GM12878 (cell line): ENCODE measurements around the gene MAD1L1. TPM values are rescaled to one million over a fixed set of nuclear protein-coding genes. Genes with fewer than 3 reads are reported as not detected.
"Not testable (repeated sequence)": the region's sequence is repeated elsewhere in the genome, so short reads cannot be mapped to it uniquely, and the experiment has no call there.

Experiments
- ATAC-seq: fragments of 200-7000 bp; cut with Tn5 transposase; 3 replicates; pipeline ENCODE4 v1.9.1; 2020; ENCODE audit warnings: mild to moderate bottlenecking, moderate library complexity
- BruUV-seq: library from RNA; stranded (reverse); fragments of 400-500 nt; replicated peaks from 2 replicates; lab custom pipeline; 2021; lab: Mats Ljungman, UMichigan
- CTCF ChIA-PET: fragments of 300-600 bp; sonication (Branson Sonifier 250); formaldehyde crosslinking; extraction: SDS; loops from one replicate; lab custom pipeline; 2021; ENCODE audit warnings: inconsistent platforms; lab: Yijun Ruan, JAX
- POLR2A ChIA-PET: fragments of 350-600 bp; formaldehyde crosslinking; extraction: SDS; loops from one replicate; lab custom pipeline; 2021; ENCODE audit warnings: inconsistent platforms; lab: Charles Lee
- RAD21 ChIA-PET: fragments of 300-600 bp; sonication (Branson Sonifier 250); formaldehyde crosslinking; loops from one replicate; lab custom pipeline; 2023; ENCODE audit warnings: antibody characterized with exemption; ENCODE audit not compliant: unreplicated experiment; lab: Charles Lee
- SMC1A ChIA-PET: fragments of 300-600 bp; sonication (Branson Sonifier 250); formaldehyde crosslinking; loops from one replicate; lab custom pipeline; 2023; ENCODE audit not compliant: unreplicated experiment, uncharacterized antibody; lab: Charles Lee
- DNase-seq: peaks from one replicate; pipeline ENCODE4 v3.0.0-alpha.2; 2011; ENCODE audit warnings: low read depth, low spot score
- FAIRE-seq: peaks from 3 replicates; lab custom pipeline; 2011; peaks lifted over from hg19 to GRCh38; lab: Jason Lieb, UNC
- H2AFZ ChIP-seq: 2 replicates; pipeline ENCODE4 v1.6.0; 2011; ENCODE audit warnings: low read depth, low read length, control low read depth; ENCODE audit not compliant: control insufficient read depth
- H3K27ac ChIP-seq: 2 replicates; pipeline ENCODE4 v1.5.1; 2011; ENCODE audit warnings: control low read depth; ENCODE audit not compliant: control insufficient read depth, insufficient read depth
- H3K27me3 ChIP-seq, 2 experiments: replicated peaks in 1 of 2; 2 replicates each; pipeline versions ENCODE4 v1.6.0 to v1.6.1; 2011; ENCODE audit warnings: low read length in 1 of 2; ENCODE audit not compliant: control insufficient read depth in 2 of 2, insufficient read depth in 2 of 2
- H3K36me3 ChIP-seq, 2 experiments: 2 replicates each; pipeline ENCODE4 v1.5.1; 2011; ENCODE audit warnings: low read length in 1 of 2; ENCODE audit not compliant: control insufficient read depth in 2 of 2, insufficient read depth in 2 of 2
- H3K4me1 ChIP-seq: 2 replicates; pipeline ENCODE4 v1.6.1; 2011; ENCODE audit warnings: mild to moderate bottlenecking, low read length, moderate library complexity, mixed read lengths; ENCODE audit not compliant: control insufficient read depth, insufficient read depth
- H3K4me2 ChIP-seq: 2 replicates; pipeline ENCODE4 v1.6.0; 2011; ENCODE audit warnings: control low read depth; ENCODE audit not compliant: control insufficient read depth, insufficient read depth
- H3K4me3 ChIP-seq: fragments of 200-600 bp; sonication (generic); 2 replicates; pipeline ENCODE4 v1.5.1; 2016
- H3K79me2 ChIP-seq: 2 replicates; pipeline ENCODE4 v1.6.0; 2011; ENCODE audit warnings: low read length; ENCODE audit not compliant: control insufficient read depth, insufficient read depth
- H3K9ac ChIP-seq: 2 replicates; pipeline ENCODE4 v1.8.0; 2011; ENCODE audit warnings: low read length, control low read depth, mixed read lengths; ENCODE audit not compliant: control insufficient read depth, insufficient read depth
- H3K9me3 ChIP-seq: replicated peaks from 3 replicates; pipeline ENCODE4 v1.5.1; 2011; ENCODE audit warnings: mild to moderate bottlenecking, low read length; ENCODE audit not compliant: control insufficient read depth, insufficient read depth
- H4K20me1 ChIP-seq: 2 replicates; pipeline ENCODE4 v1.6.0; 2011; ENCODE audit not compliant: control insufficient read depth, insufficient read depth
- CBX3 ChIP-seq: fragments of 200-600 bp; sonication (generic); IDR thresholded peaks from 2 replicates; pipeline ENCODE4 v1.6.1; 2016; ENCODE audit warnings: low read depth, borderline replicate concordance
- CEBPB ChIP-seq, 2 experiments: fragments of 150-350 bp in 1 of 2; IDR thresholded peaks; 2 replicates each; pipeline ENCODE4 v1.6.1; 2012 to 2014; ENCODE audit warnings: low read depth in 2 of 2, low read length in 2 of 2, borderline replicate concordance in 1 of 2, inconsistent platforms in 1 of 2
- DPF2 ChIP-seq: fragments of 450-650 bp; IDR thresholded peaks from 2 replicates; pipeline ENCODE4 v1.6.1; 2017; ENCODE audit warnings: mild to moderate bottlenecking
- ETV6 ChIP-seq, 2 experiments: fragments of 450-650 bp in 1 of 2; IDR thresholded peaks in 1 of 2; conservative IDR thresholded peaks in 1 of 2; 2 replicates each; pipeline ENCODE4 v1.6.1; 2014; ENCODE audit warnings: antibody characterized with exemption in 1 of 2, borderline replicate concordance in 1 of 2, low read depth in 1 of 2, mild to moderate bottlenecking in 1 of 2, moderate library complexity in 1 of 2
- FOXK2 ChIP-seq: fragments of 450-650 bp; IDR thresholded peaks from 2 replicates; pipeline ENCODE4 v1.6.1; 2017; ENCODE audit warnings: mild to moderate bottlenecking, moderate library complexity
- FOXM1 ChIP-seq: IDR thresholded peaks from 2 replicates; pipeline ENCODE4 v1.6.1; 2012; ENCODE audit warnings: low read depth, mild to moderate bottlenecking, inconsistent platforms, low read length, moderate library complexity
- MEF2B ChIP-seq: fragments of 450-650 bp; IDR thresholded peaks from 2 replicates; pipeline ENCODE4 v1.6.1; 2018; ENCODE audit warnings: mild to moderate bottlenecking, moderate library complexity; ENCODE audit not compliant: partially characterized antibody, poor library complexity, severe bottlenecking
- NBN ChIP-seq: fragments of 450-650 bp; IDR thresholded peaks from 2 replicates; pipeline ENCODE4 v1.6.1; 2016
- POLR2AphosphoS2 ChIP-seq: IDR thresholded peaks from 2 replicates; pipeline ENCODE4 v1.6.1; 2011; ENCODE audit warnings: low read depth, mild to moderate bottlenecking, low read length, improper control_type of control experiment, moderate library complexity
- POU2F2 ChIP-seq: IDR thresholded peaks from 3 replicates; pipeline ENCODE4 v1.6.1; 2011; ENCODE audit warnings: low read depth, mild to moderate bottlenecking, low read length, borderline replicate concordance
- YBX1 ChIP-seq: fragments of 450-650 bp; IDR thresholded peaks from 2 replicates; pipeline ENCODE4 v1.6.1; 2016; ENCODE audit warnings: antibody characterized with exemption
- ZBED1 ChIP-seq: IDR thresholded peaks from 2 replicates; pipeline ENCODE4 v1.6.1; 2016; ENCODE audit warnings: borderline replicate concordance
- ZNF207 ChIP-seq: fragments of 450-650 bp; IDR thresholded peaks from 2 replicates; pipeline ENCODE4 v1.6.1; 2014; ENCODE audit warnings: antibody characterized with exemption, mild to moderate bottlenecking, borderline replicate concordance
- ZNF274 ChIP-seq: IDR thresholded peaks from one replicate; pipeline ENCODE4 v1.8.0; 2011; ENCODE audit not compliant: insufficient read length, insufficient read depth
- WGBS: methylation state at CpG from one replicate; pipeline ENCODE4 v1.1.6; 2016; ENCODE audit warnings: low lambda C conversion rate; ENCODE audit not compliant: insufficient replicate concordance, insufficient coverage; ENCODE audit errors: missing lambda C conversion rate; 5-methylcytosine and 5-hydroxymethylcytosine counted together
- in situ Hi-C: fragments of 300-500 bp; cut with MboI; formaldehyde crosslinking; loops from 9 replicates; pipeline ENCODE4 v1.14.3; 2018; ENCODE audit warnings: mixed read lengths
- intact Hi-C: fragments of 100-400 bp; cut with micrococcal nuclease; formaldehyde crosslinking; loops from one replicate; pipeline ENCODE4 v1.14.2; 2022; ENCODE audit not compliant: unreplicated experiment
- polyA plus RNA-seq, 11 experiments: library from polyadenylated mRNA; depleted of rRNA in 4 of 11; unstranded in 6 of 11; stranded (reverse) in 5 of 11; fragments of >200 nt; fragmentation: Nextera tagmentation in 4 of 11; fragmentation: Illumina TruSeq in 1 of 11; extraction: Ambion mirVana in 4 of 11; extraction: Trizol in 1 of 11; gene quantifications; 1 replicate in 1 of 11; 2 replicates in 10 of 11; pipeline versions ENCODE4 v1.2.1 to v1.2.3, GENCODE V29; 2011 to 2016; ENCODE audit warnings: inconsistent platforms in 2 of 11, missing spikeins in 2 of 11, low read depth in 1 of 11
- total RNA-seq, 4 experiments: library from RNA; depleted of rRNA in 3 of 4; stranded (reverse); fragments of >200 nt in 3 of 4; fragmentation: Illumina TruSeq in 1 of 4; extraction: Trizol in 1 of 4; gene quantifications; 2 replicates each; pipeline versions ENCODE4 v1.2.1 to v1.2.3, GENCODE V29; 2013 to 2021
- TF ChIP-seq, protein P1 (sequence below): fragments of 450-650 bp; conservative IDR thresholded peaks from 2 replicates; pipeline ENCODE4 v1.6.1; 2017; ENCODE audit warnings: mild to moderate bottlenecking, moderate library complexity

Gene MAD1L1
- total and polyA plus RNA-seq, 10 of the 15 experiments (the other 5 are each of a cell fraction or from before 2014, with no cell fraction given) = 2.2 to 76.8 (median 38.3) TPM

DNA sequence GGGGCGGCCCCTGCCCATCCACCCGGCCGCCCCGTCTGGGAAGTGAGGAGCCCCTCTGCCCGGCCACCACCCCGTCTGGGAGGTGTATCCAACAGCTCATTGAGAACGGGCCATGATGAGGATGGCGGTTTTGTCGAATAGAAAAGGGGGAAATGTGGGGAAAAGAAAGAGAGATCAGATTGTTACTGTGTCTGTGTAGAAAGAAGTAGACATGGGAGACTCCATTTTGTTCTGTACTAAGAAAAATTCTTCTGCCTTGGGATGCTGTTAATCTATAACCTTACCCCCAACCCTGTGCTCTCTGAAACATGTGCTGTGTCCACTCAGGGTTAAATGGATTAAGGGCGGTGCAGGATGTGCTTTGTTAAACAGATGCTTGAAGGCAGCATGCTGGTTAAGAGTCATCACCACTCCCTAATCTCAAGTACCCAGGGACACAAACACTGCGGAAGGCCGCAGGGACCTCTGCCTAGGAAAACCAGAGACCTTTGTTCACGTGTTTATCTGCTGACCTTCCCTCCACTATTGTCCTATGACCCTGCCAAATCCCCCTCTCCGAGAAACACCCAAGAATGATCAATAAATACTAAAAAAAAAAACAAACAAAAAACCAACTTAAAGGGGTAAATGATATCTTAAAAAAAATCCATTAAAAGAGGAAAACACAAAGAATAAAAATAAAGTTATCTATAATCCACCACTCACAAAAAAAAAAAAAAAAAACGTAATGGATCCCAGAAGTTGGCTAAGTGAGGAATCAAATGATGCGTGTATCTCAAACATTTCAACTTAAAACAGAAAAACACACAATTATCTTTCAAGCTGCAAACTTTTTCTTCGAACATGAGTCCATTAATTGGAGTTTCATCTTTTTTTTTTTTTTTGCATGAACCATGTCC lies 70.5 kb downstream of the MAD1L1 start:
- H3K36me3 ChIP-seq, H3K9me3 ChIP-seq, RAD21 ChIA-PET, FAIRE-seq, H2AFZ ChIP-seq, ATAC-seq, H3K27me3 ChIP-seq, H3K27ac ChIP-seq, H3K4me2 ChIP-seq, H3K79me2 ChIP-seq, H4K20me1 ChIP-seq, SMC1A ChIA-PET, H3K9ac ChIP-seq, CTCF ChIA-PET, BruUV-seq, in situ Hi-C loops, POLR2A ChIA-PET, H3K4me3 ChIP-seq, DNase-seq, intact Hi-C loops: not testable (repeated sequence)
- 88% methylated on average over 17 of the region's 17 CpGs for WGBS
- peaks cover 18% of the 10 kb centered on the region for H3K4me1 ChIP-seq

DNA sequence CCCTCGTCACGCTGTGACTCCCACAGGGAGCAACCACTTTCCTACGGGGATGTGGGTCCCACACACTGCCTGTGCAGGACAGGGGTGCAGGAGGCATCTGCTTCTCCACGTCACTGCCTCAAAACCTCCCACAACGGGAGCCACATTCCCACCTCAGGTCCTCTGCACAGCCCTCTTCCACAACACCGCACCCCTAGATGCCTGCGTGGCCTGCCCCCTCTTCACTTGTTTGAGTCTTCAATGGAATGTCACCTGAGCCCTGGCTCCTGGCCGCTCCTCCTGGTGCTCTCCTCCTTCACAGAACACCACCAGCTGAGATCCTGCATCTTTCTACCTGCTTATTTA lies 73.6 kb downstream of the MAD1L1 start:
- no peak for FAIRE-seq
- CTCF ChIA-PET = no interaction called here
- H3K4me1 ChIP-seq = no peaks in the 10 kb centered on the region
- no peak overlapping the region for H3K27ac ChIP-seq
- in situ Hi-C loops = no loop called here
- no peak overlapping the region for H3K4me3 ChIP-seq
- SMC1A ChIA-PET = no interaction called here
- no peak for ATAC-seq
- no peaks in the 10 kb centered on the region for H4K20me1 ChIP-seq
- RAD21 ChIA-PET = no interaction called here
- intact Hi-C loops = no loop called here
- H3K9ac ChIP-seq = no peak overlapping the region
- WGBS = 92% methylated on average over 8 of the region's 8 CpGs
- POLR2A ChIA-PET = no interaction called here
- H3K27me3 ChIP-seq = no peaks in the 10 kb centered on the region
- H3K4me2 ChIP-seq = no peak overlapping the region
- no peak overlapping the region for H2AFZ ChIP-seq
- no peak for DNase-seq
- no peaks in the 10 kb centered on the region for H3K79me2 ChIP-seq
- BruUV-seq = no TSS peak
- H3K36me3 ChIP-seq = peaks cover 1 to 5% of the 10 kb centered on the region in 2 experiments; a peak in 2 of 4 replicates
- no peaks in the 10 kb centered on the region for H3K9me3 ChIP-seq
- TF ChIP-seq CBX3 (no peak), CEBPB (IDR thresholded peaks at IDR 0.05; ENCODE audit: borderline replicate concordance in 1 of 2, low read depth in 2 of 2, low read length in 2 of 2) (no peak), FOXK2 (no peak), ETV6 (conservative IDR thresholded peaks at IDR 0.05 in 1 of 2, IDR thresholded peaks at IDR 0.05 in 1 of 2; ENCODE audit: borderline replicate concordance in 1 of 2, low read depth in 1 of 2) (no peak), ZNF274 (no peak), POU2F2 (no peak), DPF2 (no peak), ZBED1 (no peak), ZNF207 (no peak), YBX1 (no peak), POLR2AphosphoS2 (no peak), FOXM1 (no peak), NBN (no peak), MEF2B (no peak)
- TF ChIP-seq, protein P1, sequence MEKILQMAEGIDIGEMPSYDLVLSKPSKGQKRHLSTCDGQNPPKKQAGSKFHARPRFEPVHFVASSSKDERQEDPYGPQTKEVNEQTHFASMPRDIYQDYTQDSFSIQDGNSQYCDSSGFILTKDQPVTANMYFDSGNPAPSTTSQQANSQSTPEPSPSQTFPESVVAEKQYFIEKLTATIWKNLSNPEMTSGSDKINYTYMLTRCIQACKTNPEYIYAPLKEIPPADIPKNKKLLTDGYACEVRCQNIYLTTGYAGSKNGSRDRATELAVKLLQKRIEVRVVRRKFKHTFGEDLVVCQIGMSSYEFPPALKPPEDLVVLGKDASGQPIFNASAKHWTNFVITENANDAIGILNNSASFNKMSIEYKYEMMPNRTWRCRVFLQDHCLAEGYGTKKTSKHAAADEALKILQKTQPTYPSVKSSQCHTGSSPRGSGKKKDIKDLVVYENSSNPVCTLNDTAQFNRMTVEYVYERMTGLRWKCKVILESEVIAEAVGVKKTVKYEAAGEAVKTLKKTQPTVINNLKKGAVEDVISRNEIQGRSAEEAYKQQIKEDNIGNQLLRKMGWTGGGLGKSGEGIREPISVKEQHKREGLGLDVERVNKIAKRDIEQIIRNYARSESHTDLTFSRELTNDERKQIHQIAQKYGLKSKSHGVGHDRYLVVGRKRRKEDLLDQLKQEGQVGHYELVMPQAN = no peak
